Heart left ventricle (tissue), 16 donors: Measurements from ENCODE around the gene BACE1-AS. TPM values are rescaled to one million over a fixed set of nuclear protein-coding genes. Genes with fewer than 3 reads are reported as not detected.

Experiments used
- ATAC-seq, 4 donors: fragments of 200-7000 bp; cut with Tn5 transposase; one replicate each; pipeline ENCODE4 v1.9.1; 2020 to 2022; ENCODE audit warnings: moderate library complexity in 4 of 4, mild to moderate bottlenecking in 3 of 4, moderate number of reproducible peaks in 1 of 4
- DNase-seq, 5 donors: peaks; one replicate each; pipeline ENCODE4 v3.0.0-alpha.2; 2020
- H3K27ac ChIP-seq, 12 donors: fragments of 200-600 bp; sonication (generic) in 4 of 12; one replicate each; pipeline versions ENCODE4 v1.5.0 to v1.8.0; 2016 to 2022; ENCODE audit warnings: mild to moderate bottlenecking in 2 of 12
- H3K27me3 ChIP-seq, 9 donors: fragments of 200-600 bp; sonication (generic) in 2 of 9; one replicate each; pipeline versions ENCODE4 v1.5.1 to v1.8.0; 2016 to 2022; ENCODE audit warnings: mild to moderate bottlenecking in 3 of 9
- H3K36me3 ChIP-seq, 9 donors: fragments of 200-600 bp; sonication (generic) in 2 of 9; one replicate each; pipeline versions ENCODE4 v1.5.0 to v1.8.0; 2018 to 2022; ENCODE audit warnings: mild to moderate bottlenecking in 2 of 9
- H3K4me1 ChIP-seq, 12 donors: fragments of 200-600 bp; sonication (generic) in 4 of 12; one replicate each; pipeline versions ENCODE4 v1.5.0 to v1.8.0; 2016 to 2022; ENCODE audit warnings: mild to moderate bottlenecking in 3 of 12
- H3K4me3 ChIP-seq, 12 donors: fragments of 200-600 bp; sonication (generic) in 4 of 12; one replicate each; pipeline versions ENCODE4 v1.5.0 to v1.8.0; 2017 to 2022; ENCODE audit warnings: mild to moderate bottlenecking in 9 of 12, moderate library complexity in 4 of 12
- H3K9me3 ChIP-seq, 12 donors: fragments of 200-600 bp; sonication (generic) in 4 of 12; one replicate each; pipeline versions ENCODE4 v1.5.0 to v1.8.0; 2016 to 2022; ENCODE audit warnings: mild to moderate bottlenecking in 1 of 12
- POLR2A ChIP-seq, 2 donors: fragments of 450-650 bp; IDR thresholded peaks; one replicate each; pipeline ENCODE4 v1.6.1; 2017; ENCODE audit warnings: antibody characterized with exemption in 2 of 2, mild to moderate bottlenecking in 2 of 2, moderate library complexity in 2 of 2
- WGBS, 4 donors: extraction: QIAGEN DNeasy Blood & Tissue Kit in 2 of 4; methylation state at CpG; one replicate each; pipeline versions ENCODE4 v1.1.5 to v1.1.7; 2013 to 2018; 5-methylcytosine and 5-hydroxymethylcytosine counted together
- intact Hi-C, 10 donors: fragments of 100-400 bp; cut with DNase I; formaldehyde crosslinking; loops; one replicate each; pipeline versions ENCODE4 v1.11.1 to v1.14.2; 2022
- polyA plus RNA-seq, 2 donors: library from polyadenylated mRNA; stranded (reverse); fragments of 200-250 nt; gene quantifications; one replicate each; pipeline ENCODE4 v1.2.3, GENCODE V29; 2013
- total RNA-seq, 9 donors: library from RNA; depleted of rRNA in 2 of 9; stranded (reverse); fragments of >200 nt in 2 of 9; fragmentation: NEBNext Ultra II Directional in 3 of 9; extraction: Animal tissue kit (Norgen Biotek cat#: 25700) in 3 of 9; gene quantifications; one replicate each; pipeline versions ENCODE4 v1.1.0 to v1.2.4, GENCODE V29; 2016 to 2023
- TF ChIP-seq, protein P1 (sequence below), 12 donors: fragments of 200-600 bp; sonication (generic) in 4 of 12; IDR thresholded peaks; one replicate each; pipeline versions ENCODE4 v1.5.0 to v1.8.0; 2018 to 2022; ENCODE audit warnings: antibody characterized with exemption in 12 of 12, mild to moderate bottlenecking in 5 of 12
- donor health status: ischemic (EF 13 %, LVEDD 7.1; RV severe dilation, severe dysfunction).
- donor health status: healthy with polysubstance abuse.
- donor health status: DM: no; HTN: yes; CAD: no.
- donor health status: DM: no; HTN: no; CAD: no.
- donor health status: ischemic (EF 25% LVEDD 6.9; RV normal size, moderate dysfunction).
- donor health status: ischemic (EF 25% LVEDD 5.7; RV mildly dilated, moderate dysfunction).
- donor health status: healthy.
- donor health status: DM: yes; HTN: yes; CAD: no.
- donor health status: ischemic (EF 35%, LVEDD 5.7; RV mildly dilated, moderate dysfunction).
- donor health status: nonischemic (EF 11% LVEDD 7.7; RV severe dilation, severe dysfunction).
- donor health status: DM: yes; HTN: yes; CAD: no.
- donor health status: PGD.
- donor health status: ischemic (EF 29% LVEDD 5.4; RV normal size, mild dysfunction).
- donor health status: nonischemic (EF 23%, LVEDD 6.1; RV moderate dilation, normal function).

BACE1-AS gene
- total and polyA plus RNA-seq, 11 donors = 4.2 to 16.6 (median 9.8) TPM

DNA sequence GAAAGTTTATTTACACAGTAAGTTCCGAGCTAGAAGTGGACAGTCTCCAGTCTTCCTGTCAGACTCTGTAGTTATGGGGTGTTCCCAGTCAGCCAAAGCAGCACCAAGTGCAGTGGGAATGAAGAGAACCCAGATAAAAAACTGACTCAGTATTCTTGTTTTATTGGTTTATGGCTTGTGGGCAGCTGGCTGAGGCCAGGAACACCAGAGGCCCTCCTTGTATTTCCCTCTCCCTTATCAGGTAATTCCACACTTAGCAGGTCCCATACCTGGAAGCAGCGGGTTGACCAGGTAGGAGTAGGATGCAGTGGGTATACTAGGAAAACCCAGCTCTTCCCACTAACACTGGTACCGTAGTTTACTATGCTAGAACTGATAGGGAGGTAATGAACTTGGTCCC is 3.5 kb upstream of the BACE1-AS start:
- WGBS, 4 donors = 90 to 96% (median 95%) methylated on average over 3 of the region's 3 CpGs
- Histone ChIP-seq H3K27ac (no peak overlapping the region), H3K9me3 (no peaks in the 10 kb centered on the region), H3K36me3 (peaks cover 0 to 100% (median 98%) of the 10 kb centered on the region in 9 donors), H3K4me1 (no peaks in the 10 kb centered on the region), H3K27me3 (no peaks in the 10 kb centered on the region), H3K4me3 (no peak overlapping the region)
- no peak for TF ChIP-seq POLR2A (IDR thresholded peaks at IDR 0.05)
- TF ChIP-seq, protein P1, sequence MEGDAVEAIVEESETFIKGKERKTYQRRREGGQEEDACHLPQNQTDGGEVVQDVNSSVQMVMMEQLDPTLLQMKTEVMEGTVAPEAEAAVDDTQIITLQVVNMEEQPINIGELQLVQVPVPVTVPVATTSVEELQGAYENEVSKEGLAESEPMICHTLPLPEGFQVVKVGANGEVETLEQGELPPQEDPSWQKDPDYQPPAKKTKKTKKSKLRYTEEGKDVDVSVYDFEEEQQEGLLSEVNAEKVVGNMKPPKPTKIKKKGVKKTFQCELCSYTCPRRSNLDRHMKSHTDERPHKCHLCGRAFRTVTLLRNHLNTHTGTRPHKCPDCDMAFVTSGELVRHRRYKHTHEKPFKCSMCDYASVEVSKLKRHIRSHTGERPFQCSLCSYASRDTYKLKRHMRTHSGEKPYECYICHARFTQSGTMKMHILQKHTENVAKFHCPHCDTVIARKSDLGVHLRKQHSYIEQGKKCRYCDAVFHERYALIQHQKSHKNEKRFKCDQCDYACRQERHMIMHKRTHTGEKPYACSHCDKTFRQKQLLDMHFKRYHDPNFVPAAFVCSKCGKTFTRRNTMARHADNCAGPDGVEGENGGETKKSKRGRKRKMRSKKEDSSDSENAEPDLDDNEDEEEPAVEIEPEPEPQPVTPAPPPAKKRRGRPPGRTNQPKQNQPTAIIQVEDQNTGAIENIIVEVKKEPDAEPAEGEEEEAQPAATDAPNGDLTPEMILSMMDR (IDR thresholded peaks at IDR 0.05) = no peak
- DNase-seq (no peak), ATAC-seq (no peak)
- intact Hi-C loops = no loop called here

DNA sequence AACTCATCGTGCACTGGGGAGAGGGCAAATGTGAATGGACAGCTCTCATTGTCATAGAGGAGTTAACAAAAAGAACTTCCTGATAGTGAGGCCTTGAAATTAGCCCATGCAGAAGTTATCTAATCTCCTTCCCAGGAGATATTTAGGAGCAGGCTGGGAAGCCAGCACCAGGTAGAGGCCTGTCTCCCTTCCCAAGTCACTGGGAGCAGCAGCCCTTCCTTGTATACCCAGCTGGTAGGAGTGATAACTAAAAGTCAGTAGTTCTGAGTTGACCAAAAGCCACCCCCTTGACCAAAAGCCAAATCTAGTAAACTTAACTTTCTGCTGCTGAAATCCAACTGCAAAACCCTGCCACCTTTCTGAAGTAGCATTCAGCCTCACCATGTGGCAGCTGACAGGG is 1.4 kb upstream of the BACE1-AS start:
- WGBS, 4 donors = 60 to 83% (median 64%) methylated on average over 1 of the region's 1 CpG
- no peak for TF ChIP-seq POLR2A (IDR thresholded peaks at IDR 0.05)
- TF ChIP-seq, protein P1 (IDR thresholded peaks at IDR 0.05) = no peak
- ATAC-seq = no peak
- no peak overlapping the region for H3K27ac ChIP-seq
- H3K9me3 ChIP-seq = no peaks in the 10 kb centered on the region
- DNase-seq = no peak
- intact Hi-C loops = no loop called here
- H3K27me3 ChIP-seq = no peaks in the 10 kb centered on the region
- H3K36me3 ChIP-seq = peaks cover 0 to 97% (median 93%) of the 10 kb centered on the region in 9 donors
- H3K4me3 ChIP-seq = no peak overlapping the region
- no peaks in the 10 kb centered on the region for H3K4me1 ChIP-seq

GRCh38 chr11:117292616-117293015 is 1.5 kb downstream of the BACE1-AS start:
- Histone ChIP-seq H3K4me3 (no peak overlapping the region), H3K36me3 (peaks cover 0 to 80% (median 68%) of the 10 kb centered on the region in 9 donors), H3K4me1 (no peaks in the 10 kb centered on the region), H3K27me3 (no peaks in the 10 kb centered on the region), H3K27ac (no peak overlapping the region), H3K9me3 (no peaks in the 10 kb centered on the region)
- ATAC-seq (no peak), DNase-seq (no peak)
- WGBS, 4 donors = 97 to 100% (median 98%) methylated on average over 2 of the region's 2 CpGs
- intact Hi-C loops = no loop called here
- TF ChIP-seq, protein P1 (IDR thresholded peaks at IDR 0.05) = no peak
- TF ChIP-seq POLR2A (IDR thresholded peaks at IDR 0.05) = no peak

- TF ChIP-seq POLR2A (IDR thresholded peaks at IDR 0.05) = no peak
- TF ChIP-seq, protein P1 (IDR thresholded peaks at IDR 0.05) = no peak
- Histone ChIP-seq H3K27me3 (no peaks in the 10 kb centered on the region), H3K4me3 (no peak overlapping the region), H3K27ac (no peak overlapping the region), H3K36me3 (peaks cover 0 to 50% (median 38%) of the 10 kb centered on the region in 9 donors), H3K9me3 (no peaks in the 10 kb centered on the region), H3K4me1 (peaks cover 0 to 16% (median 8%) of the 10 kb centered on the region in 12 donors)
- ATAC-seq (no peak), DNase-seq (no peak)
- WGBS, 4 donors = 85 to 93% (median 91%) methylated on average over 9 of the region's 9 CpGs
- intact Hi-C loops = no loop called here
These were observed 4.4 kb downstream of the BACE1-AS start for GRCh38 chr11:117295438-117296137.
